CD14-positive monocyte (primary cell): ENCODE data around the gene HOXD12. TPM values are rescaled to one million over a fixed set of nuclear protein-coding genes. Genes with fewer than 3 reads are reported as not detected.
A peak's percentile ranks its signal among the peaks of the same experiment; 100 is the strongest.

Source experiments
- DNase-seq, 3 donors: peaks; one replicate each; pipeline ENCODE4 v3.0.0-alpha.2; 2011 to 2022
- H2AFZ ChIP-seq: 2 replicates; pipeline ENCODE4 v1.6.0; 2012; ENCODE audit warnings: mild to moderate bottlenecking, low read depth, low read length, inconsistent platforms; ENCODE audit not compliant: insufficient read depth, poor library complexity, severe bottlenecking
- H3K27ac ChIP-seq, 2 donors: 1 replicate in 1 of 2; 2 replicates in 1 of 2; pipeline ENCODE4 v1.5.1; 2012 to 2013; ENCODE audit warnings: low read length in 2 of 2, control low read depth in 1 of 2, inconsistent platforms in 1 of 2, low read depth in 1 of 2, mild to moderate bottlenecking in 1 of 2
- H3K27me3 ChIP-seq, 2 donors: one replicate each; pipeline versions ENCODE4 v1.6.0 to v1.6.1; 2011 to 2013; ENCODE audit warnings: low read length in 2 of 2; ENCODE audit not compliant: control insufficient read depth in 2 of 2, insufficient read depth in 2 of 2
- H3K36me3 ChIP-seq, 2 donors: replicated peaks in 1 of 2; 1 replicate in 1 of 2; 2 replicates in 1 of 2; pipeline versions ENCODE4 v1.5.1 to v1.6.1; 2012 to 2013; ENCODE audit warnings: low read length in 2 of 2, control low read depth in 1 of 2, inconsistent platforms in 1 of 2, mild to moderate bottlenecking in 1 of 2; ENCODE audit not compliant: insufficient read depth in 2 of 2, control insufficient read depth in 1 of 2
- H3K4me1 ChIP-seq, 2 donors: 1 replicate in 1 of 2; 2 replicates in 1 of 2; pipeline versions ENCODE4 v1.5.1 to v1.6.1; 2012 to 2013; ENCODE audit warnings: low read length in 2 of 2, control low read depth in 1 of 2, inconsistent platforms in 1 of 2, mild to moderate bottlenecking in 1 of 2, moderate library complexity in 1 of 2; ENCODE audit not compliant: insufficient read depth in 2 of 2, control insufficient read depth in 1 of 2
- H3K4me2 ChIP-seq: replicated peaks from 2 replicates; pipeline ENCODE3; 2012; ENCODE audit warnings: low read length, moderate library complexity, mild to moderate bottlenecking; ENCODE audit not compliant: poor library complexity, severe bottlenecking; ENCODE audit errors: extremely low read depth
- H3K4me3 ChIP-seq, 3 experiments: fragments of 200-600 bp in 1 of 3; sonication (generic) in 1 of 3; replicated peaks in 1 of 3; 1 replicate in 2 of 3; 2 replicates in 1 of 3; pipeline ENCODE4 v1.5.1; 2011 to 2013; ENCODE audit warnings: low read length in 3 of 3, mild to moderate bottlenecking in 3 of 3, control low read depth in 2 of 3, low read depth in 2 of 3, inconsistent platforms in 1 of 3, moderate library complexity in 1 of 3
- H3K79me2 ChIP-seq: 2 replicates; pipeline ENCODE4 v1.6.0; 2012; ENCODE audit warnings: mild to moderate bottlenecking, control low read depth, inconsistent platforms, low read length, moderate library complexity; ENCODE audit not compliant: insufficient read depth
- H3K9ac ChIP-seq: 2 replicates; pipeline ENCODE4 v1.6.0; 2017; ENCODE audit warnings: low read length, mild to moderate bottlenecking; ENCODE audit not compliant: insufficient read depth, poor library complexity, severe bottlenecking
- H3K9me3 ChIP-seq, 2 donors: replicated peaks in 1 of 2; 1 replicate in 1 of 2; 2 replicates in 1 of 2; pipeline versions ENCODE4 v1.5.1 to v1.6.1; 2012 to 2013; ENCODE audit warnings: low read length in 2 of 2, control low read depth in 1 of 2; ENCODE audit not compliant: control insufficient read depth in 1 of 2, insufficient read depth in 1 of 2
- H4K20me1 ChIP-seq: 2 replicates; pipeline ENCODE4 v1.6.0; 2012; ENCODE audit warnings: mild to moderate bottlenecking, low read length, control low read depth, moderate library complexity; ENCODE audit not compliant: insufficient read depth
- H3K27ac Mint-ChIP-seq, 7 donors: one replicate each; pipeline ENCODE4 v1.8.0; 2020; ENCODE audit warnings: mild to moderate bottlenecking in 7 of 7, mixed read lengths in 7 of 7, moderate library complexity in 6 of 7, inconsistent platforms in 2 of 7
- H3K27me3 Mint-ChIP-seq, 3 donors: one replicate each; pipeline ENCODE4 v1.8.0; 2021 to 2022; ENCODE audit warnings: low read depth in 3 of 3, mild to moderate bottlenecking in 3 of 3, mixed read lengths in 3 of 3, moderate library complexity in 3 of 3, inconsistent platforms in 1 of 3
- H3K36me3 Mint-ChIP-seq, 2 donors: one replicate each; pipeline ENCODE4 v1.8.0; 2020; ENCODE audit warnings: mixed read lengths in 2 of 2, inconsistent platforms in 1 of 2, mild to moderate bottlenecking in 1 of 2
- H3K4me1 Mint-ChIP-seq: one replicate; pipeline ENCODE4 v1.8.0; 2020; ENCODE audit warnings: mild to moderate bottlenecking, mixed read lengths
- H3K4me3 Mint-ChIP-seq, 2 donors: one replicate each; pipeline ENCODE4 v1.8.0; 2020; ENCODE audit warnings: mild to moderate bottlenecking in 2 of 2, mixed read lengths in 2 of 2, moderate library complexity in 1 of 2
- H3K9me3 Mint-ChIP-seq, 7 donors: one replicate each; pipeline ENCODE4 v1.8.0; 2020 to 2022; ENCODE audit warnings: mixed read lengths in 7 of 7, mild to moderate bottlenecking in 6 of 7, moderate library complexity in 6 of 7, inconsistent platforms in 2 of 7
- CTCF ChIP-seq: fragments of 200-600 bp; IDR thresholded peaks from one replicate; pipeline ENCODE4 v1.8.0; 2022; ENCODE audit warnings: antibody characterized with exemption, mild to moderate bottlenecking
- WGBS: methylation state at CpG from one replicate; pipeline ENCODE4 v1.1.5; 2013; ENCODE audit warnings: missing lambda C conversion rate; ENCODE audit not compliant: insufficient coverage; 5-methylcytosine and 5-hydroxymethylcytosine counted together
- intact Hi-C, 2 donors: fragments of 100-400 bp; cut with micrococcal nuclease; formaldehyde crosslinking; loops; one replicate each; pipeline versions ENCODE4 v1.15.0 to v1.15.1; 2023
- polyA plus RNA-seq, 3 donors: library from polyadenylated mRNA; depleted of rRNA in 1 of 3; unstranded in 2 of 3; stranded (reverse) in 1 of 3; fragments of 300-500 nt in 2 of 3; fragments of >200 nt in 1 of 3; fragmentation: Illumina TruSeq in 2 of 3; gene quantifications; 1 replicate in 2 of 3; 2 replicates in 1 of 3; pipeline ENCODE4 v1.2.3, GENCODE V29; 2012 to 2021

Gene HOXD12
- polyA plus RNA-seq, 3 donors, result not detected

GRCh38 chr2:176109946-176110345, 10.4 kb downstream of the HOXD12 start:
- intact Hi-C loops, result loop anchor here in 1 of 2 donors (5.0 kb wide), 1 partner anchor 33 kb away; no protein-coding TSS in a partner anchor
- peaks cover 6 to 12% of the 10 kb centered on the region in 2 donors for H3K4me1 ChIP-seq
- Mint-ChIP-seq H3K9me3 (peaks cover 0 to 49% (median 24%) of the 10 kb centered on the region in 7 donors), H3K27ac (no peak overlapping the region), H3K36me3 (peaks cover 3 to 14% of the 10 kb centered on the region in 2 donors), H3K4me3 (peak overlapping the region in 1 of 2 donors; percentile 86), H3K4me1 (peaks cover 20% of the 10 kb centered on the region), H3K27me3 (peaks cover 89 to 98% (median 91%) of the 10 kb centered on the region in 3 donors)
- peaks cover 0 to 67% of the 10 kb centered on the region in 2 donors for H3K9me3 ChIP-seq
- no peak overlapping the region for H3K4me2 ChIP-seq
- H3K36me3 ChIP-seq, result no peaks in the 10 kb centered on the region
- H2AFZ ChIP-seq, result no peak overlapping the region
- no peak overlapping the region for H3K4me3 ChIP-seq
- no peak overlapping the region for H3K27ac ChIP-seq
- no peaks in the 10 kb centered on the region for H4K20me1 ChIP-seq
- peaks cover 77 to 93% of the 10 kb centered on the region in 2 donors for H3K27me3 ChIP-seq
- no peak for TF ChIP-seq CTCF
- no peak for DNase-seq
- H3K9ac ChIP-seq, result no peak overlapping the region
- no CpG with 5 or more reads among the region's 4 CpGs for WGBS
- no peaks in the 10 kb centered on the region for H3K79me2 ChIP-seq

GRCh38 chr2:176110415-176111308, 11.1 kb downstream of the HOXD12 start:
- peaks cover 0 to 49% (median 18%) of the 10 kb centered on the region in 7 donors for H3K9me3 Mint-ChIP-seq
- peaks cover 0 to 62% of the 10 kb centered on the region in 2 donors for H3K9me3 ChIP-seq
- H3K27me3 ChIP-seq, result peaks cover 79 to 93% of the 10 kb centered on the region in 2 donors
- H3K27ac Mint-ChIP-seq, result no peak overlapping the region
- H3K4me1 ChIP-seq, result peaks cover 6 to 12% of the 10 kb centered on the region in 2 donors
- peaks cover 89 to 98% (median 91%) of the 10 kb centered on the region in 3 donors for H3K27me3 Mint-ChIP-seq
- peak overlapping the region in 1 of 2 donors; percentile 86 for H3K4me3 Mint-ChIP-seq
- peaks cover 20% of the 10 kb centered on the region for H3K4me1 Mint-ChIP-seq
- no peaks in the 10 kb centered on the region for H4K20me1 ChIP-seq
- intact Hi-C loops, result loop anchor here in 1 of 2 donors (5.0 kb wide), 1 partner anchor 33 kb away; no protein-coding TSS in a partner anchor
- no peak overlapping the region for H2AFZ ChIP-seq
- 20% methylated on average over 1 of the region's 7 CpGs for WGBS
- no peak for DNase-seq
- H3K4me3 ChIP-seq, result no peak overlapping the region
- H3K36me3 Mint-ChIP-seq, result peaks cover 3 to 14% of the 10 kb centered on the region in 2 donors
- no peaks in the 10 kb centered on the region for H3K36me3 ChIP-seq
- peak; percentile 71 for TF ChIP-seq CTCF
- no peak overlapping the region for H3K27ac ChIP-seq
- H3K79me2 ChIP-seq, result no peaks in the 10 kb centered on the region
- no peak overlapping the region for H3K9ac ChIP-seq
- no peak overlapping the region for H3K4me2 ChIP-seq
